NT2/D1 (cell line): ENCODE measurements around the gene CCNK.

ENCODE experiments used
- DNase-seq: peaks from one replicate; pipeline ENCODE4 v3.0.0-alpha.2; 2011; ENCODE audit warnings: low read depth, low spot score
- H3K27me3 ChIP-seq: 2 replicates; pipeline ENCODE4 v1.6.0; 2011; ENCODE audit warnings: mild to moderate bottlenecking; ENCODE audit not compliant: insufficient read length, insufficient read depth
- H3K36me3 ChIP-seq: 2 replicates; pipeline ENCODE4 v1.6.1; 2011; ENCODE audit warnings: mild to moderate bottlenecking, low read length, mixed read lengths; ENCODE audit not compliant: insufficient read depth, insufficient read length
- H3K4me1 ChIP-seq: 2 replicates; pipeline ENCODE4 v1.5.1; 2011; ENCODE audit not compliant: insufficient read depth, insufficient read length
- H3K4me3 ChIP-seq: 2 replicates; pipeline ENCODE4 v1.5.1; 2011; ENCODE audit warnings: low read depth; ENCODE audit not compliant: insufficient read length
- H3K9ac ChIP-seq: 2 replicates; pipeline ENCODE4 v1.6.0; 2011; ENCODE audit warnings: low read depth; ENCODE audit not compliant: insufficient read length
- H3K9me3 ChIP-seq: 2 replicates; pipeline ENCODE4 v1.5.1; 2011; ENCODE audit warnings: mild to moderate bottlenecking, low read length; ENCODE audit not compliant: insufficient read depth
- SUZ12 ChIP-seq: IDR thresholded peaks from 2 replicates; pipeline ENCODE4 v1.6.1; 2011; ENCODE audit not compliant: insufficient read length, insufficient read depth; ENCODE audit errors: extremely low read depth
- YY1 ChIP-seq: IDR thresholded peaks from 2 replicates; pipeline ENCODE4 v1.6.1; 2011; ENCODE audit not compliant: insufficient read length, insufficient read depth
- ZNF274 ChIP-seq: IDR thresholded peaks from 2 replicates; pipeline ENCODE4 v1.6.1; 2011; ENCODE audit warnings: mild to moderate bottlenecking, low read depth, low read length

CCNK gene

GRCh38 chr14:99497341-99497740 is 16.1 kb downstream of the CCNK start:
- TF ChIP-seq YY1: no peak
- no peak for TF ChIP-seq SUZ12
- TF ChIP-seq ZNF274: no peak
- H3K9me3 ChIP-seq: no peaks in the 10 kb centered on the region

GRCh38 chr14:99497894-99498293 is 16.7 kb downstream of the CCNK start:
- Histone ChIP-seq H3K9me3 (no peaks in the 10 kb centered on the region), H3K9ac (no peak overlapping the region), H3K4me3 (no peak overlapping the region), H3K4me1 (no peaks in the 10 kb centered on the region), H3K27me3 (no peaks in the 10 kb centered on the region), H3K36me3 (peaks cover 81% of the 10 kb centered on the region)
- TF ChIP-seq SUZ12 (no peak), ZNF274 (no peak), YY1 (no peak)
- no peak for DNase-seq

More at GRCh38 chr14:99497341-99497740, 16.1 kb downstream of the CCNK start:
- DNase-seq: no peak
- no peaks in the 10 kb centered on the region for H3K27me3 ChIP-seq
- H3K4me1 ChIP-seq: no peaks in the 10 kb centered on the region
- H3K9ac ChIP-seq: no peak overlapping the region
- H3K4me3 ChIP-seq: no peak overlapping the region
- H3K36me3 ChIP-seq: peaks cover 82% of the 10 kb centered on the region

- TF ChIP-seq ZNF274 (no peak), SUZ12 (no peak), YY1 (no peak)
- Histone ChIP-seq H3K4me3 (no peak overlapping the region), H3K36me3 (peaks cover 93% of the 10 kb centered on the region), H3K9me3 (no peaks in the 10 kb centered on the region), H3K4me1 (no peaks in the 10 kb centered on the region), H3K9ac (no peak overlapping the region), H3K27me3 (no peaks in the 10 kb centered on the region)
- no peak for DNase-seq
Observed at GRCh38 chr14:99502989-99503421, 21.8 kb downstream of the CCNK start.

DNA sequence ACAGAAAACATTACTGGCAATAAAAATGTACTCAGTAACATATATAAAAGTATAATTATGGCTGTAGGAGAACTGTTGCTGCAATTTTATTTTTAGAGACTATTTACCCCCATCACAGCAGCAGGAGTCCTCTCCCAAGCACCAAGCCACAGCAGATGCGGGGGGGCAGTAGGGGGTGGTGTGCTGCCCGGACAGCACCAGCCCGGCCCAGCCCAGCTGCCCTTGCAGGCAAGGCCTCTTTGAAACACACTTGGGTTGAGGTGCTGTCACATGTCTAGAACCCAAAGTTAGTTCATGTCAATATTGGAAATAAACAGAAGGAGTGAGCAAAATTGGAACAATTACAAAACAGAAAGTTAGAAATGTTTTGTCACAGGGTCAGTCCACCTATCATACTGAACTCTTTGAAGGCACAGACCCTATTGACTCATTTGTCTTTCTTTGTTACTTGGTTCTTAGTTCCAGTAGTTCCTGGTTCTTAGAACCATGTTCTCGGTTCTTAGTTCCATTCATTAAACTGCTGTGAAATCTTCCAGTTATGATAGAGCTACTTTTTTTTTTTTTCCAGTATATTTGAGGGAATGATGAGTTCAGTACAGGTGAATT is 22.7 kb downstream of the CCNK start:
- Histone ChIP-seq H3K4me1 (peaks cover under 1% of the 10 kb centered on the region), H3K9ac (no peak overlapping the region), H3K27me3 (no peaks in the 10 kb centered on the region), H3K36me3 (peaks cover 93% of the 10 kb centered on the region), H3K9me3 (no peaks in the 10 kb centered on the region), H3K4me3 (no peak overlapping the region)
- no peak for DNase-seq
- TF ChIP-seq SUZ12 (no peak), YY1 (no peak), ZNF274 (no peak)

- DNase-seq: no peak
- H3K36me3 ChIP-seq: peaks cover 93% of the 10 kb centered on the region
- TF ChIP-seq SUZ12 (no peak), YY1 (no peak), ZNF274 (no peak)
- no peaks in the 10 kb centered on the region for H3K9me3 ChIP-seq
- H3K4me1 ChIP-seq: peaks cover 6% of the 10 kb centered on the region
- H3K9ac ChIP-seq: no peak overlapping the region
- no peaks in the 10 kb centered on the region for H3K27me3 ChIP-seq
- H3K4me3 ChIP-seq: no peak overlapping the region
Observed at GRCh38 chr14:99505089-99505488, 23.9 kb downstream of the CCNK start.

DNA sequence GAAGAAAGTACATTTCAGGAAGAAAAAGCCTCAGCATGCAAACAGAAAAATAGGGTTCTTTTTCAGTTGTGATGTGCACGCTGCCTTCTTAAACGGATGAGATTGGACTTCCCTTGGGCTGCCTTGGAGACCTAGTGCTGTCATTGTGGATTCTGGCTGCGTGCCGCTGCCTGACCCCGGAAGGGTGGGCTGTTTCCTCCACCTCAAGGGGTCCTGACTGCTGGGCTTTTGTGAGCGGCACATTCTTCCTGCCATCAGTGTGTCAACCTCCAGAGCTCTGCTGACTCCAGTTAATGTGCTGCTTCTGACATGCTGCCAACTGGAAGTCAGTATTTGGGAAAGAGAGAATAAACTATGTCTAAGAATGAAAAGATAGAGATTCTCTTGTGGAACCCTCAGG is 25.1 kb downstream of the CCNK start:
- no peak overlapping the region for H3K4me3 ChIP-seq
- H3K4me1 ChIP-seq: peaks cover 6% of the 10 kb centered on the region
- TF ChIP-seq SUZ12 (no peak), YY1 (no peak), ZNF274 (no peak)
- H3K27me3 ChIP-seq: no peaks in the 10 kb centered on the region
- H3K9ac ChIP-seq: no peak overlapping the region
- no peaks in the 10 kb centered on the region for H3K9me3 ChIP-seq
- H3K36me3 ChIP-seq: peaks cover 87% of the 10 kb centered on the region
- no peak for DNase-seq

- DNase-seq: no peak
- Histone ChIP-seq H3K36me3 (peaks cover 86% of the 10 kb centered on the region), H3K4me1 (peaks cover 6% of the 10 kb centered on the region), H3K27me3 (no peaks in the 10 kb centered on the region), H3K9ac (no peak overlapping the region), H3K4me3 (no peak overlapping the region), H3K9me3 (no peaks in the 10 kb centered on the region)
- TF ChIP-seq SUZ12: no peak
Observed at GRCh38 chr14:99507860-99508640, 26.8 kb downstream of the CCNK start.
